Measurements from ENCODE around the gene SLC25A45. TPM values are rescaled to one million over a fixed set of nuclear protein-coding genes. Genes with fewer than 3 reads are reported as not detected.

Gene SLC25A45
- total RNA-seq, 2 experiments from 2014 or later = 40.0 to 40.8 TPM

- H3K27ac ChIP-seq (ENCODE audit: low read depth in 1 of 2, low read length in 2 of 2) = no peak overlapping the region
- no peaks in the 10 kb centered on the region for H3K9me3 Mint-ChIP-seq
- ChIA-PET CTCF (interaction anchor here (0.9 to 1.3 kb wide), 2 partner anchors 13 to 30 kb away, joined by 3 to 6 read pairs; partner anchors contain the start of gene SLC25A45), POLR2A (interaction anchor here (0.6 to 20.7 kb wide), 4 partner anchors 15 to 99 kb away, joined by 3 to 3042 read pairs (median 132); partner anchors contain the start of genes MALAT1 and SLC25A45)
- H3K27ac Mint-ChIP-seq = no peak overlapping the region
- H3K27me3 Mint-ChIP-seq = no peaks in the 10 kb centered on the region
- intact Hi-C loops (cut with DNase I, micrococcal nuclease) = no loop called here
- DNase-seq = no peak
- H3K36me3 Mint-ChIP-seq (ENCODE audit: low read depth) = peaks cover 33% of the 10 kb centered on the region
- no peaks in the 10 kb centered on the region for H3K27me3 ChIP-seq (ENCODE audit: control insufficient read depth in 1 of 2, insufficient read depth in 2 of 2, low read length in 2 of 2)
- no peaks in the 10 kb centered on the region for H3K9me3 ChIP-seq (ENCODE audit: control insufficient read depth in 1 of 2, insufficient read depth in 1 of 2, low read length in 2 of 2)
- peaks cover 23% of the 10 kb centered on the region for H3K4me1 ChIP-seq (ENCODE audit: insufficient read depth, low read length)
- no peak for TF ChIP-seq CTCF (IDR thresholded peaks at IDR 0.05)
- no peak for ATAC-seq (ENCODE audit: poor library complexity)
- H3K4me1 Mint-ChIP-seq (ENCODE audit: low read depth) = peaks cover 19% of the 10 kb centered on the region
- H3K4me3 Mint-ChIP-seq = no peak overlapping the region
- peaks cover 47% of the 10 kb centered on the region for H3K36me3 ChIP-seq (ENCODE audit: insufficient read depth, low read length)
- H3K4me3 ChIP-seq (ENCODE audit: low read length) = no peak overlapping the region
These were observed 30.0 kb upstream of the SLC25A45 start for GRCh38 chr11:65412271-65413076.

- ATAC-seq (ENCODE audit: poor library complexity) = no peak
- H3K4me3 Mint-ChIP-seq = no peak overlapping the region
- H3K4me1 Mint-ChIP-seq (ENCODE audit: low read depth) = peaks cover 11% of the 10 kb centered on the region
- no peak for TF ChIP-seq CTCF (IDR thresholded peaks at IDR 0.05)
- CTCF ChIA-PET = no interaction called here
- H3K27me3 Mint-ChIP-seq = no peaks in the 10 kb centered on the region
- no peaks in the 10 kb centered on the region for H3K9me3 ChIP-seq (ENCODE audit: control insufficient read depth in 1 of 2, insufficient read depth in 1 of 2, low read length in 2 of 2)
- H3K27ac ChIP-seq (ENCODE audit: low read depth in 1 of 2, low read length in 2 of 2) = no peak overlapping the region
- intact Hi-C loops (cut with DNase I, micrococcal nuclease) = no loop called here
- H3K36me3 ChIP-seq (ENCODE audit: insufficient read depth, low read length) = peaks cover 51% of the 10 kb centered on the region
- H3K27me3 ChIP-seq (ENCODE audit: control insufficient read depth in 1 of 2, insufficient read depth in 2 of 2, low read length in 2 of 2) = no peaks in the 10 kb centered on the region
- H3K27ac Mint-ChIP-seq = no peak overlapping the region
- peaks cover 15% of the 10 kb centered on the region for H3K4me1 ChIP-seq (ENCODE audit: insufficient read depth, low read length)
- peaks cover 32% of the 10 kb centered on the region for H3K36me3 Mint-ChIP-seq (ENCODE audit: low read depth)
- no peaks in the 10 kb centered on the region for H3K9me3 Mint-ChIP-seq
- POLR2A ChIA-PET = interaction anchor here (0.6 to 20.7 kb wide), 2 partner anchors 92 to 100 kb away, joined by 3 to 3042 read pairs; partner anchors contain the start of gene MALAT1
- no peak for DNase-seq
- no peak overlapping the region for H3K4me3 ChIP-seq (ENCODE audit: low read length)
These were observed 29.2 kb upstream of the SLC25A45 start for GRCh38 chr11:65411681-65412070.

- intact Hi-C loops (cut with DNase I, micrococcal nuclease) = no loop called here
- peaks cover 5% of the 10 kb centered on the region for H3K4me1 Mint-ChIP-seq (ENCODE audit: low read depth)
- no peaks in the 10 kb centered on the region for H3K27me3 Mint-ChIP-seq
- Histone ChIP-seq H3K27ac (ENCODE audit: low read depth in 1 of 2, low read length in 2 of 2) (no peak overlapping the region), H3K27me3 (ENCODE audit: control insufficient read depth in 1 of 2, insufficient read depth in 2 of 2, low read length in 2 of 2) (no peaks in the 10 kb centered on the region), H3K9me3 (ENCODE audit: control insufficient read depth in 1 of 2, insufficient read depth in 1 of 2, low read length in 2 of 2) (no peaks in the 10 kb centered on the region), H3K36me3 (ENCODE audit: insufficient read depth, low read length) (peaks cover 53% of the 10 kb centered on the region), H3K4me3 (ENCODE audit: low read length) (no peak overlapping the region), H3K4me1 (ENCODE audit: insufficient read depth, low read length) (peaks cover 9% of the 10 kb centered on the region)
- DNase-seq (no peak), ATAC-seq (ENCODE audit: poor library complexity) (no peak)
- H3K27ac Mint-ChIP-seq = no peak overlapping the region
- H3K36me3 Mint-ChIP-seq (ENCODE audit: low read depth) = peaks cover 32% of the 10 kb centered on the region
- ChIA-PET CTCF (no interaction called here), POLR2A (interaction anchor here (20.7 kb wide), 1 partner anchor 92 kb away, joined by 3042 read pairs; the partner anchor contains the start of gene MALAT1)
- no peaks in the 10 kb centered on the region for H3K9me3 Mint-ChIP-seq
- TF ChIP-seq CTCF (IDR thresholded peaks at IDR 0.05) = no peak
- no peak overlapping the region for H3K4me3 Mint-ChIP-seq
These were observed 28.7 kb upstream of the SLC25A45 start for GRCh38 chr11:65410936-65411680.

Measured in CD4-positive, alpha-beta T cell (primary cell).